OCI-LY1 (cell line): ENCODE data around the gene ZG16B.

ENCODE experiments used
- H2AFZ ChIP-seq: fragments of 200-600 bp; sonication (generic), shearing (Covaris generic); 2 replicates; pipeline ENCODE4 v1.6.0; 2014; ENCODE audit warnings: antibody characterized with exemption, mild to moderate bottlenecking, low read length
- H3F3A ChIP-seq: fragments of 200-600 bp; sonication (generic), shearing (Covaris generic); 2 replicates; pipeline ENCODE4 v1.6.0; 2014; ENCODE audit warnings: mild to moderate bottlenecking, antibody characterized with exemption, low read length, moderate library complexity; ENCODE audit not compliant: insufficient read depth
- H3K27ac ChIP-seq: fragments of 200-600 bp; sonication (generic); 2 replicates; pipeline ENCODE4 v1.5.1; 2014; ENCODE audit warnings: low read length, mixed run types, mild to moderate bottlenecking, low read depth; ENCODE audit not compliant: poor library complexity, severe bottlenecking
- H3K27me3 ChIP-seq: fragments of 200-600 bp; sonication (generic); 2 replicates; pipeline ENCODE4 v1.6.0; 2014; ENCODE audit warnings: antibody characterized with exemption, mild to moderate bottlenecking, low read length, moderate library complexity; ENCODE audit not compliant: insufficient read depth
- H3K36me3 ChIP-seq: fragments of 200-600 bp; sonication (generic); 2 replicates; pipeline ENCODE4 v1.6.1; 2014; ENCODE audit warnings: mild to moderate bottlenecking, antibody characterized with exemption, low read length, moderate library complexity, mixed read lengths; ENCODE audit not compliant: insufficient read depth
- H3K4me1 ChIP-seq: fragments of 200-600 bp; sonication (generic); 2 replicates; pipeline ENCODE4 v1.5.1; 2014; ENCODE audit warnings: mild to moderate bottlenecking, low read length, moderate library complexity; ENCODE audit not compliant: insufficient read depth, severe bottlenecking
- H3K4me2 ChIP-seq: fragments of 200-600 bp; sonication (generic), shearing (Covaris generic); 2 replicates; pipeline ENCODE4 v1.6.1; 2014; ENCODE audit warnings: low read length
- H3K4me3 ChIP-seq: fragments of 200-600 bp; sonication (generic); 2 replicates; pipeline ENCODE4 v1.5.1; 2014; ENCODE audit warnings: low read length, low read depth, mild to moderate bottlenecking, mixed read lengths; ENCODE audit not compliant: poor library complexity, severe bottlenecking
- H3K79me2 ChIP-seq: fragments of 200-600 bp; shearing (Covaris generic); 2 replicates; pipeline ENCODE4 v1.6.1; 2016; ENCODE audit warnings: mixed run types, low read length, mixed read lengths; ENCODE audit not compliant: insufficient read depth
- H3K9ac ChIP-seq: fragments of 200-600 bp; sonication (generic), shearing (Covaris generic); 2 replicates; pipeline ENCODE4 v1.6.1; 2014; ENCODE audit warnings: mild to moderate bottlenecking, low read length, mixed read lengths
- H3K9me2 ChIP-seq: fragments of 200-600 bp; sonication (generic), shearing (Covaris generic); 2 replicates; pipeline ENCODE4 v1.6.1; 2014; ENCODE audit warnings: low read depth, mild to moderate bottlenecking, low read length, mixed read lengths
- H3K9me3 ChIP-seq: fragments of 200-600 bp; shearing (Covaris generic); 2 replicates; pipeline ENCODE4 v1.6.1; 2014; ENCODE audit warnings: low read length, mixed read lengths
- H4K20me1 ChIP-seq: fragments of 200-600 bp; sonication (generic), shearing (Covaris generic); 2 replicates; pipeline ENCODE4 v1.6.0; 2016; ENCODE audit warnings: mild to moderate bottlenecking, low read length; ENCODE audit not compliant: insufficient read depth
- CTCF ChIP-seq: fragments of 200-600 bp; sonication (generic), shearing (Covaris generic); IDR thresholded peaks from 2 replicates; pipeline ENCODE4 v1.5.1; 2017; ENCODE audit warnings: mild to moderate bottlenecking, antibody characterized with exemption, low read length, moderate library complexity, mixed read lengths
- EZH2 ChIP-seq: fragments of 200-600 bp; sonication (generic), shearing (Covaris generic); IDR thresholded peaks from 2 replicates; pipeline ENCODE4 v1.8.0; 2017; ENCODE audit warnings: borderline replicate concordance, mixed run types, mild to moderate bottlenecking, antibody characterized with exemption, low read length, moderate library complexity, mixed read lengths

ZG16B gene

GRCh38 chr16:2829501-2830354, at the start of gene ZG16B:
Gene ZG16B (plus strand): TSS chr16:2830303. CDS start chr16:2830442, 139 bp downstream.
- Histone ChIP-seq H3K36me3 (no peaks in the 10 kb centered on the region), H3K9me2 (no peaks in the 10 kb centered on the region), H3K27ac (no peak within 1 kb of the TSS), H3K4me1 (no peaks in the 10 kb centered on the region), H4K20me1 (no peaks in the 10 kb centered on the region), H3K79me2 (no peaks in the 10 kb centered on the region), H3F3A (no peaks in the 10 kb centered on the region), H3K4me3 (no peak within 1 kb of the TSS), H3K27me3 (peaks cover 16% of the 10 kb centered on the region; the same call in 1 of the 2 replicates), H3K9ac (no peak within 1 kb of the TSS), H3K4me2 (no peak within 1 kb of the TSS), H3K9me3 (no peaks in the 10 kb centered on the region), H2AFZ (no peak within 1 kb of the TSS)
- TF ChIP-seq EZH2 (no peak), CTCF (no peak)

GRCh38 chr16:2782583-2783351, 47.3 kb upstream of the ZG16B start:
- no peak overlapping the region for H2AFZ ChIP-seq
- no peaks in the 10 kb centered on the region for H4K20me1 ChIP-seq
- no peak overlapping the region for H3K9ac ChIP-seq
- H3K27ac ChIP-seq = no peak overlapping the region
- no peak overlapping the region for H3K4me2 ChIP-seq
- H3K27me3 ChIP-seq = no peaks in the 10 kb centered on the region; the same call in 1 of the 2 replicates
- TF ChIP-seq EZH2 = no peak
- no peak for TF ChIP-seq CTCF
- no peaks in the 10 kb centered on the region for H3K79me2 ChIP-seq
- no peaks in the 10 kb centered on the region; the same call in 1 of the 2 replicates for H3K36me3 ChIP-seq
- no peaks in the 10 kb centered on the region for H3F3A ChIP-seq
- H3K9me2 ChIP-seq = no peaks in the 10 kb centered on the region
- no peak overlapping the region for H3K4me3 ChIP-seq
- peaks cover 9% of the 10 kb centered on the region for H3K4me1 ChIP-seq
- H3K9me3 ChIP-seq = no peaks in the 10 kb centered on the region

- H2AFZ ChIP-seq = no peak overlapping the region
- H3F3A ChIP-seq = no peaks in the 10 kb centered on the region
- TF ChIP-seq EZH2 (no peak), CTCF (no peak)
- no peak overlapping the region for H3K27ac ChIP-seq
- no peaks in the 10 kb centered on the region for H4K20me1 ChIP-seq
- no peaks in the 10 kb centered on the region; the same call in 1 of the 2 replicates for H3K27me3 ChIP-seq
- H3K36me3 ChIP-seq = no peaks in the 10 kb centered on the region; the same call in 1 of the 2 replicates
- no peaks in the 10 kb centered on the region for H3K9me3 ChIP-seq
- H3K4me1 ChIP-seq = no peaks in the 10 kb centered on the region
- no peak overlapping the region for H3K4me3 ChIP-seq
- no peak overlapping the region for H3K9ac ChIP-seq
- no peaks in the 10 kb centered on the region for H3K79me2 ChIP-seq
- H3K9me2 ChIP-seq = no peaks in the 10 kb centered on the region
- no peak overlapping the region for H3K4me2 ChIP-seq
Observed at GRCh38 chr16:2783581-2784357, 46.3 kb upstream of the ZG16B start.
